Measurements from ENCODE around the gene PRDM7.

The PRDM7 gene

DNA sequence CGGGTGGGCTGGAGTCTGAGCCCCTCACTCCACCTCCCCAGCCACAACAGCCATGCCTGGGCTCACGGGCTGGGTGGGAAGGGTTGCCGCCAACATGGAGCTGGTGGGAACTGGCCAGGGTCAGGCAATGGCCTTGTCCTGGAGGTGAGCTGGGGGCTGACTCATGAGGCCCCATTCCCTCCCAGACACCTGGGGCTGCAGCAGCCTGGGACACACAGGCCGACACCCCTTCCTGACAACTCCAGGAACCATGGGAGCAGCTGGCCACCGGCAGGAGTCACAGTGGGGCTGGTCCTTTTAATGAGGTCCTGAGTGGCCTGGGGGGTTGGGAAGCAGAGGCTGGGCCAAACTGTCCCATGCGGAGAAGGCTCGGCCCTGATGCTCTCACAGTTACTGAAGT, 70.1 kb downstream of the PRDM7 start:
- no peaks in the 10 kb centered on the region for H3K36me3 ChIP-seq (ENCODE audit: control insufficient read depth, insufficient read depth, low read length)
- no peaks in the 10 kb centered on the region for H3K9me3 ChIP-seq (ENCODE audit: control insufficient read depth, low read length)
- DNase-seq = no peak
- H3K4me3 ChIP-seq (ENCODE audit: insufficient read depth, low read depth, low read length, poor library complexity, severe bottlenecking) = no peak overlapping the region
- no peak overlapping the region for H3K27ac ChIP-seq (ENCODE audit: insufficient read depth, low read length, poor library complexity, severe bottlenecking)
- peaks cover 12% of the 10 kb centered on the region for H3K4me1 ChIP-seq (ENCODE audit: control insufficient read depth, insufficient read depth, low read length, poor library complexity, severe bottlenecking)
- no peaks in the 10 kb centered on the region for H3K27me3 ChIP-seq (replicated peaks; ENCODE audit: control insufficient read depth, insufficient read depth, low read length, poor library complexity, severe bottlenecking)
